ENCODE data around the gene SLC26A4.

SLC26A4 gene

DNA sequence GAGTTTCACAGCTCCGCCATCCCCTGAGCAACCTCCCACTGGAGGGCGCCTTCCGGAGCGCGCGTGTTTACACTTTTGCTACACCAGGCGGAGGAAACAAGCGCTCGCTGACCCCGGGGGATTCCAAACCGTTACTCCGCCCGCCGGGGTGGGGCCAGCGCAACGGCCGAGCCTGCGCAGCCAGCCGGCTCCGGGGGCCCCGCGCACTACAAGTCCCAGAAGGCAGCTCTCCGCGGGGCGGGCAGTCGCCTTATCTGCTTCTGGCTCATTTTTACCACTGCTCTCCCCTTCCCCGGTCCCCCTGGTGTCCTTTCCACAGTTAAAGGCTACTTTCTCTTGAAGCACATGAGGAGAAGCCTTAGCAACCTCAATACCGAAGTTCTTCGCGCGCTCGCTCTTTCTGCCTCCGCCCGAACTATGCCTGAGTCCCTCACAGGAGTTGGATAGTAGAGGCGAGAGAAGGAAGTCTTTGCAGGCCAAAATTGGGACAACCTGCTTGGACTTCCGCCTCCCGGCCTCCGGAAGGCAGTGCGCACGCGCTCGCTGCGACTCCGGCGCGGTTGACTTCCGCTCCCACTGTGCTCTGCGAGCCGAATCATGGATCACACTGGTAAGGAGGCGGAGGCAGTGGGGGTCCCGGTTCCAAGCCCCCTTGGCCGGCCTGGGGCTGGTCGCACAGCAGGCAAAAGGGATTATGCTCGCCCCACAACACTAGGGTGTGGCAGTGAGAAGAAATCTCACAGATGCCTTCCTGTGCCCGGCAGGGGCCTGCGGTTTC, 83.1 kb downstream of the SLC26A4 start, which contains the start of gene CBLL1:
Gene CBLL1 (plus strand): TSS at position 576 of the 778 bp plus-strand sequence. CDS start 22 bp downstream, at position 598.
- DNase-seq (ENCODE audit: low read depth in 2 of 2, low spot score in 1 of 2) = peak; percentile 93 to 97

GRCh38 chr7:107744345-107744750, 83.7 kb downstream of the SLC26A4 start:
- DNase-seq (ENCODE audit: low read depth in 2 of 2, low spot score in 1 of 2) = peak in 1 of 2 donors; percentile 4

GRCh38 chr7:107746006-107746405, 85.4 kb downstream of the SLC26A4 start:
- DNase-seq (ENCODE audit: low read depth in 2 of 2, low spot score in 1 of 2) = no peak

DNA sequence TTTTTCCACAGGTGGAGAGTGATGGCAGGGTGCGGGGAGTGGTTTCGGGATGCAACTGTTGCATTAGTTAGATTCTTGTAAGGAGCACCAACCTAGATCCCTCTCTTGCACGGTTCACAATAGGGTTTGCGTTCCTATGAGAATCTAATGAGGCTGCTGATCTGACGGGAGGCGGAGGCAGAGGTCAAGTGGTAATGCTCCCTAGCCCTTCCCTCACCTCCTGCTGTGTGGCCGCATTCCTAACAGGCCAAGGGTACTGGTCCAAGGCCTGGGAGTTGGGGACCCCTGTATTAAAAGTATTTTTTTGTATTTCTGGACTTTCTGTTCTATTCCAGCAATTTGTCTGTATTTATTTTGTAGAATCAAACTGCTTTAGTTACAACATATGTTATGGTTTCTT, 90.5 kb downstream of the SLC26A4 start:
- DNase-seq (ENCODE audit: low read depth in 2 of 2, low spot score in 1 of 2) = no peak

DNA sequence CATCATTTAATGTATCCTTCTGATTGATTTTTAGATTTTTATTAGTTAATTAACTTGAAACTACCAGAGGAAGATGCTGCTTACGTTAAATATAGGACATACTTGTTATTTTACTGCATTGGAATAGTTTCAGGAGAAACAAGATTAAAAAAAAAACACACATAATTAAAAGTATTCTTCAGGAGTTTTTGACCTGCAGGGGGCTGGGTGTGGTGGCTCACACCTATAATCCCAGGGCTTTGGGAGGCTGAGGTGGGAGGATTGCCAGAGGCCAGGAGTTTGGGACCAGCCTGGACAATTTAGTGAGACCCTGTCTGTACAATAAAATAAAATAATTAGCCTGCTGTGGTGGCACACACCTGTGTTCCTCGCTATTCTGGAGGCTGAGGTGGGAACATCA, 94.0 kb downstream of the SLC26A4 start:
- no peak for DNase-seq (ENCODE audit: low read depth in 2 of 2, low spot score in 1 of 2)

GRCh38 chr7:107758667-107759066, 98.0 kb downstream of the SLC26A4 start:
- no peak for DNase-seq (ENCODE audit: low read depth in 2 of 2, low spot score in 1 of 2)

DNA sequence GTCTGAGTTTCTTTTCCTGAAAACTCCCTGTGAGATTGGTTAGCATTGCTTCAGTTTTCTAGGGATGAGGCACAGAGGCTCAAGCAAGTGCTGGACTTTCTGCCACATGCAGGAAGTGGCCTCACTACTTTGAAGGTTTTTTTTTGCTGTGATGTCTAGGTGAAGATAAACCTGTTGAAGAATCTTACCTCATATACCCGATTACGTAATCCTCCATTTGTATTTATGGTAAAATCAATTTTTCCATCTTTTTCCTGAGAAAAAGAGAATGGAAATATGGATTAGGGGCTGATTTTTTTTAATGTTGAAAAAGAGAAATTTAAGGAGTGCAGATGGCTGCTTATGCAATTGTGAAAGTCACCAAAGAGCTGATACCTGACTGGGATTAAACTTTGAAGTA, 106.8 kb downstream of the SLC26A4 start:
- no peak for DNase-seq (ENCODE audit: low read depth in 2 of 2, low spot score in 1 of 2)

All from stimulated activated CD8-positive, alpha-beta memory T cell treated with anti-CD3 and anti-CD28 coated beads, Interleukin-4, amount 100 ng/mL, for 1 hour (primary cell).